ENCODE results near the gene CD46.

DNA sequence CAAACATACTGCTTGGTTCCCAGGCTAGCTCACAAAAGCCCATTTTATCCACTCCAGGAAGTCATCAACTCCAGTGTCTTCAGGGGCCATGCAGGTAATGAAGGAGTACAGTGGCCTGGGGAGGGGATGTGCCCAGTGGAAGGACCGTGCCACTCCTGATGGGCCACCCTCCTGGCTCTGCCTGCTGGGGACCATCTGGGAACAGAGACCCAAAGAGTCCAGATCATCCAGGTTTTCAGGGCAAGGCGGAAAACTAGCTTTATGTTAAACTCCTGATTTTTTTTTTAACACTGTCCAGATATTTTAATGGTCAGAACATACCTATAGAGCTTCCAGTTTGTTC is 75.6 kb downstream of the CD46 start:
- TF ChIP-seq POLR2A (IDR thresholded peaks at IDR 0.05) (no peak), EP300 (IDR thresholded peaks at IDR 0.05) (no peak)

All from sigmoid colon (tissue), 4 donors.